HG03520 (cell line): ENCODE results near the gene MAEL.

ENCODE experiments used
- ATAC-seq: cut with Tn5 transposase; IDR thresholded peaks from one replicate; pipeline ENCODE4 v1.9.1; 2021; ENCODE audit warnings: mild to moderate bottlenecking, moderate library complexity; ENCODE audit not compliant: unreplicated experiment

The MAEL gene

DNA sequence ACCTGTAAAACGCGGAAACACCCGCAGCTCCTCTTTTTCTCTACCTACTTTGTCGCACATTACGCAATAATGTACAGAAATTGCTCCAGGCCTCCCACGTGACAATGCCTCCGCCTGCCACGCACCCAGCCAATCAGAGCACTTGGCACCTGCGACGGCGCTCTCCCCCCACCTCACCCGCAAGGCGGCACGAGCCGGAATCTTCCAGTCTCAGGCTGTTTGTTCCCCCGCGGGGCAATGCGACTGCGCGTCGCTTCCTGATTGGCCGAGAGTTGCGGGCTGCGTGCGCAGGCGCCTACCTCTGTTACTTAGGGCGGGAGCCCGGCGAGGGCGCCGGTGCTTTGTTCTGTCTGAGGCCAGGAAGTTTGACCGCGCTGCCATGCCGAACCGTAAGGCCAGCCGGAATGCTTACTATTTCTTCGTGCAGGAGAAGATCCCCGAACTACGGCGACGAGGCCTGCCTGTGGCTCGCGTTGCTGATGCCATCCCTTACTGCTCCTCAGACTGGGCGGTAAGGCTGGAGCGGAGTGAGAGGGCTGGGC, at the start of gene MAEL:
MAEL (plus strand) TSS at position 307 of the 542 bp plus-strand sequence; CDS start at position 380, 73 bp downstream.
- no peak for ATAC-seq

DNA sequence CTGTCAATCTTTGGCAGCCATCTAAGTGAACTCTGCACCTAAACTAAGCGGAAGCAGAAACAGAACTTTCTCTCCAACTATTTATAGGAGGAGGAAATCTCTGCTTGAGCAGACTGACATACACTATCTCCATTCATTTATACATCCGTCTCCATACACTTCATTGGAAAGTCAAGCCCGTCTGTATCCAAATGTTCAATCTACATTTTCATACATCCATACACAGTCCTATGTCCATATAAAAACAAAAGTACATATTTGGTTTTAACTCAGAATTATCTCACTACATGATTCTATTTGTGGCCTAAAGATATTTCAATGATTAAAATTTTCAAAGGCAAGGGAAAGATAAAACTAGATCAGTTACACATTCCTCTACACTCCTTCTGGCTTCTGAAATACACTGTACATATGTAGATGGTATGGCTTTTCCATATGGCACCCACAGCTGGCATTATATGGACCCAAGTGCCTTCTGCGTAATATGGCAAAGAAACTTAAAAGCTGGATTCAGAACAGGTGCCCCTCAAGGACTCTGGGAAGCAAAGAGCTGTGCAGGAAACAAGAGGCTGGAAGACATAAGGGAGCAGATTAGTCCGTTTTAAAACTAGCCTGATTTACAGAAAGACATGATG, 49.2 kb upstream of the MAEL start:
- no peak for ATAC-seq

DNA sequence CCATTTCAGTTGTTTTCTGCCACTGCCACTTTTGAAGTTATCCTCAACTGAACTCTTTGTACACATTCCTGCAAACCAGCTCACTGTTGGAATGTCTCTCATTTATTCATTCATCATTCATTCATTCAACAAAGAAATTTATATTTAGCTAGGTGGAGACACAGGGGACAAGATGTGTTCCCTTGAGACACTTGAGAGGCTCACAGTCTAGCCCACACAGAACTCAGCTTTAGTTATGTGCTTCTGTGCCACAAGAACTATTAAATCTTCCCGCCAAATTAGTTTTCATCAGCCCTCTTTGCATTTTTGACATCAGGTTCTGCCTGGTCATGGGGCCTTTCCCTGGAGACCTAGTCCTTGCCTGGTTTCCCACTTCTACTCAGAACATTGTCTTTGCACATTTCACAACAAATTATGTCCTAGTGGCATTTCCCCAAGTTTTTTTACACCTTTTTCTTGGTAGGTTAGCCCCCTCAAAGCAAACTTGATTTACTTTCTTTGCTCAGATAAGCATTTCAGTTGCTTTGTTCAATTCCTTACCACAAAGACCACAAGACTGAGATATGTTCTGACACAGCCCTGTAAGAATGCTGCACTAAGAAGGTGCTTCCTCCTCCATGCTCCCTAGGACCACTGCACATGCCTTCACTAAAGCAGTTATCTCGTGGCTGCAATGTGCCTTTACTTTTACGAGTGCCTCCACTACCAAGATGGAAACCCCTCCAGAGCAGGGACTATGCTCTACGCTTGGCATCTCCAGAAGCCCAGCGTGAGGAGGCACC, 44.7 kb upstream of the MAEL start:
- no peak for ATAC-seq

DNA sequence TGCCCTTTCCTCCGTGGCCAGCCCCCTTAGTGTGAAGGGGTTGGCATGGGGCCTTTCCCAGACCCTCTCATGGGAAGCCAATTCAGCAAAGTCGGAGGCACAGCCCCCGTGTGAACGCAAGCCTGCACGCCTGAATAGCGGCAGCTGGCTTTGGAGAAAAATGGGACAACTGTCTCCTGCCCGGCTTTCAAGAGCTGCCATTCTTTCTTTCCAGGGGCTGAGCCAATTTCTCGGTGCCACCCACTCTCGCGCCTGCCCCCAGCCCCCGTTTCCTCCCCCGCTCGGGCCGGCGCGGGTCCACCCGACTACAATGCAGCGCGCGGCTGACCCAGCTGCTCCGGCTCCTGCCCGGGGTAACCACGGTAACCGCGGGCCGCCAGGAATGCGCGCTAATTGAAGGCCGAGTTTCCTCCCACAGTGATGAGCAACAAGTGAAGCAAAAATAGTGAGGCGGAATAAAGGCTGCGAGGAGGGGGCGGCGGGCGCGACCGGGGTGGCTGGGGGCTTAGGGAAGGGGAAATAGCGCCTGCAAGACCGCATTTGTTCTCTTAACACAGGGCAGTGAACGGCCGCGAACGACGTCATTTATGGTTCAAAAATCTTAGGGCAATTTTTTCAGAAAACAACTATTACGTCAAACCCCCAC, 41.6 kb upstream of the MAEL start:
- ATAC-seq = no peak

DNA sequence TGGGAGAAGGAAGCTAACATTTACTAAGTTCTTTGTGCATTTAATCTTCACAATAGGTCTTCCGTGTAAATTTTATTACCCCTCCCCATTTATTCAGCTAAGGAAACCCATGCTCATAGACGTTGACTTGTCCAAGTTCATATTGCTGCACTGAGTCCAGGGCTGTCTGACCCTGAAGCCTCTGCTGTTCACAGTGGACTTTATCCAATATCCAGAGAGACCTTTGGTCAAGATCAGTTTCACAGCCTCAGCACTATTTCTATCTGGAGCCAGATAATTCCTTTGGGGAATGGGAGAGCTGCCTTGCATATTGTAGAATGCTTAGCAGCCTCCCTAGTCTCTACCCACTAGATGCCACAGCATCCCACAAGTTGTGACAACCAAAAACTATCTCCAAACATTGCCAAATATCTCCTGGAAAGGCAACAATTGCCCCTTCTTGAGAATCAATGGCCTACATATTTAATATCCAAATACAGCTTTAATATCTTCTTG, 40.2 kb upstream of the MAEL start:
- ATAC-seq = no peak

DNA sequence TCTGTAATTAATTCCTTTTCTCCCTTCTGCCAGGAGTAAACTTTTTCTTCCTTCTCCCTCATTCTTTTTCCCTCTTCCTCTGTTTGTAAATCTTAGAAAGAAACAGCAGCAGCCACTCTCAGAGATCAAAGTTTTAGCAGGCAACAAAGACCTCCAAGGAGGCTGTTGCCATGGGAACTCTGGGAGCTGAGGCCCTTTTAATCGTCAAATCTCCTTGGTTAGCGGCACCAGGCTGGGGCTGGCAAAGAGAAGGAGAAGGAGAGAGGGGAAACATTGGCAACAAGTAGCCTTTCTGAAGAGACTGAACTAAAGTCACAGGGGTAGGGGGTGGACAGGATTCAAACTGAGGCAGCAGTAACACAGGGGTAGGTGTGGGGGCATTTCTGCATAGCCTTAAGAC, 38.9 kb upstream of the MAEL start:
- ATAC-seq = no peak

DNA sequence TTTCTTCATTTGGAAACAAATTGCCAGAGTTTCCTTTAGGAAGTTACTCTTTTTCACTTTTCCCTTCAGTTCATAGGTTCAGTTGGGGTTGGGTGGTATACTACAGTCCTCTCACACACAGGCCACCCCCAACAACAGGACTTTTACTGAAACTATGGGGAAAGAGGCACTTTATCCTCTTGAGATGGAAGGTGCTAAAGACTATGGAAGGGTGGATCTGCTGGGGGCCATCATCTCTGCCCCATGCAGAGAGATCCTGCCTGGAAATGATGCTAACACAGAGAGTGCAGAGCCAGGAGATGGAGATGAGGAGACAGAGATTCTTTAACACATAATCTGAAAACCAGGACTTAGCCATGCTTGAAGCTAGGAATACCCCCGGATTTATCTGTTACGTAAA, 38.0 kb upstream of the MAEL start:
- ATAC-seq = no peak

DNA sequence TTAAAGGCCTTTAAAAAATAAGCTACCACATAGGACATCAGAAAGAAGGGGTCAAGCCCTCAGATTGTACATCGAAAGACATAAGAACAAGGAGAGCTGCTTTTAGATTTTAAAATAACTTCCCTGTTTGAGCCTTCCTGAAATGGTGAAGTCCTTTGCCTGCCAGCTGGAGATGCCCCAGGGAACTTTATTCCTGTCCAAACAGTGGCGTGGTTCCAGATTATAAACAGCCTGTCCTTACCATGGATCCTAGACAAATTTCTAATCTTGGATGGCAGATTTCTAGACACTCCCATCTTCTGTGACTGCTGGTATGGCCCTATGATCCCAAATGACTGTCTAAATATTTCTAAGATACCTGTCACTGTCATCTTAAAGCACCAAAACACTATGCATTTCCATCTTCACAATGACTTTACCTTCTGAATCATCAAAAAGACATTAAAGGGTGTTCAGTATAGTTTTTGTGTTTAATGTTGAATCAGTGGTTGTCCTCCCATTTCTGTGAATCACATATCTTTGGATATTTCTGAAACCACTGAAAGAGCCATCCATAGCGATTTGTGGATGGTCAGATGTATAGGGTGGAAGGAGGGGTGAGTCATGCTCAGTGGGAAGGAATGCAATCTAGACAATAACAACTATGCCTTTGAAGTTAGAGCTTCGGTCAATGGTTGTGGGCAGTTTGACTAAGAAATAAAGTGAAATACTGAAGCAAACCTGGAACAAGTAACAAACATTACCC, 36.9 kb upstream of the MAEL start:
- ATAC-seq = no peak

DNA sequence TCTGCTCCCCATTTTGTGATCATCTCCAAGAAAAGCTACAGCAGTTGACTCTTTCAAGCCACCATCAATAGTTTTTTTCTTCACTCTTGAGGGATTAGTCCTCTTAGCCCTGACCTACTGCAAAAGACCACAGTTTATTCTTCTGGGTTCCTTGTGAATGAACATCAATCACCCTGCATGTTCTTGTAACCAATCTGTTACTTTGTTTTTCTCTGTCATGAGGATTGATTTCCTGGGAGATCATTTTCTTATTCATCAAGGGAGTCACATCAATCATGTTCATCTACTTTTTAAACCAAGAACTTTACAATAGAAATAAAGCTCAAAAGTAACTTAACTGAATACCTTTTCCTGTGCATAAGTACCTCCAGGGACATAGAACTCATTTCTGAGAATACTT, 35.6 kb upstream of the MAEL start:
- ATAC-seq = no peak

DNA sequence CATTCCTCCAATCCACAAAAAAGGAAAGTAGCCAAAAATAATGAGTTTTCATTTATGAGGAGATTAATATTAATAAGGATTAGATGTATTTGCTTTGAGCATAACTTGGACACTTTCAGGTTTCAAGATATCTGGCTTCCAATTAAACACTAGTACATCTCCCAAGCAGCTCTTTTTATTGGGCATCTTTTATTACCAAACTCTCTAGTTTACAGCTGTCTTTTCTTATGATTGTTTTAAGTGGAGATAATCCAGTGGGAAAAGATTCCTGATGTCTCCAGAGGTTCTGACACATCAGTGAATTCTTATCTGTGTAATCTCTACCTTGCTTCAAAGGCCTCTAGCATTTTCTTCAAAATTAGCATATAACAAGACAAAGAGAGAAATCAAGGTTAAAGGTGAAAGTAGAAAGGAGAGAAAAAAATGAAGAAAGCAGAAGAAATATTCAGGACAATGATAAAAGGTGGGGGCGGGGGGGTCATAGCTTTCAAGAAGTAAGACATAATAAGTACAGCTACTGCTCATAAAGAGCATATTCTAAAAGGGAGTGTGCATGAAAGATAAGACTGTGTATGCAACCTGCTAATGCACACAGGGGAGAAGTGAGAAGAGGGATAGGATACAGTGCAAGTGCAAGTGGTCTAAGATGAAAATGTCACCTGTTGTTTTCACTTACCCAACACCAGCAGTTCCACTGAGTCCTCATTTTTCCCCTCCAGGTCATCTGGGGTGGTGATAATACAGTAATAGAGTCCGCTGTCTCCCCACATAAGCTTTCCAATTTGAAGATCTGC, 32.8 kb upstream of the MAEL start:
- no peak for ATAC-seq

DNA sequence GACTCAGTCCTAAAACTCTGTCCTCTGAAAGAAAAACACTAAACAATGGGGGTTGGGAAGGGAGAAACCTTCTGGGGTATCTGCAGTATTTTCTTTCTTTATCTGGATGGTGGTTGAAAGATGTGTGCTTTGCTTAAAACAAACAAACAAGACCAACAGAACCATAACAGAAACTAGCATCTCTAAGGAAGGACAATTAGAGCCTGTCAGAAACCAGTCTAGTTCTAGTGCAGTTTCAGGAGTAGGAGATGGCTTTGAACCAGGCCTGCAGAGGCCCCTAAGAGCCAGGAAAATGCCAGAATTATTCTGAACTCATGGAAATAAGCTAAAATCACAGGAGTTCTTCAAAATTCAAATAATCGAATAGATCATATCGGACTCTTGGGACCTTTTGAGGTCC, 32.2 kb upstream of the MAEL start:
- ATAC-seq = no peak

DNA sequence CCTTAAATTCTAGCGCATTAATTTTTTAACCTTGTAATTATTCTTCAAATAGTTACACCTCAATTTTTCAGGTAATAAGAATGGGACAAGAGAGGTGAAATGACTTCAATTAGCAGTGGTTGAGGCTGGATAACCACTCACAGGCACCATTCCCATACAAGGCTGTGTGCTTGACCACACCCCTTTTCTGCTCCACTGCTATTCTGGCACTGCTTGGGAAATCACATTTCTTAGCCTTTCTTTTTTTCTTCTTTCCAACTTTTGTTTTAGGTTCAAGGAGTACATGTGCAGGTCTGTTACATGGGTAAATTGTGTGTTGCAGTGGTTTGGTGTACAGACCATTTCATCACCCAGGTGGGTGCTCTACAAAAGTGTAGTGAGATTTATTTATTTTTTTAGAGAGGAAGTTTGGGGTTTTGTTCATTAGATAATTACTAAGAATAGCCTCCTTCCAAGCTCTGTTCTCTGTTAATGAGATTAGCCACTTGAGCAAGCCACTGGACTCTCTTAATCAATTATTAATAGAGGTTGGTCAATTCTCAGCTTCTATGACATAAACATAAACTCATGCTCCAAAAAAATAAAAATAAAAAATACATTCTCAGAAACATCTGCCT, 28.1 kb upstream of the MAEL start:
- no peak for ATAC-seq

DNA sequence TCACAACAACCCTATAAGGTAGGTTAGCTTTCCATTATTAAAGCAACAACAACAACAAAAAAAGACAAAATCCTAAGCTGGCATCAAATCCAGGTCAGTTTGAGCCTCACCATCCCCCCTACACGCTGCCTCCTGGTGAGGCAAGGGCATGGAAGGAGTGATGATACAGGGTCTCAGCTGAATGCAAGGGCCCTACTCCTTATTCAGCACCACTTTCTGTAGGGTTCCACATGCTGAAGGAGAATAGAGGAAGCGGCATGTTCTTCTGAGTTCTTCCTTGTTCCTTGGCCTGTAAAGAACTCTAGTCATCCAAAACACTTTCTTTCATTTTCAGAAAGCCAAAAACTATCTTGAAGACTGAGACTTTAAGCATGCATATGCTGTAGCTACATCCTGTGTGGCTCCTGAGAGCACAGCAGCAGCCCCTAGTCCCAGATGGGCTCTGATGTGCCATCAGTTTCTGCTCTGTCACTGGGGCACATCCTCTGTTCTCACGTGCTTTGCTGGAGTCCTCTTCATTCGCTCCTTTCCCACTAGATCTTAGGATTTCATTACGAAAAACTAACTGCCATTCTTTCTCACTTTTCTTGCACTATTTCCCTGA, 19.9 kb upstream of the MAEL start:
- peak; percentile 86 for ATAC-seq

DNA sequence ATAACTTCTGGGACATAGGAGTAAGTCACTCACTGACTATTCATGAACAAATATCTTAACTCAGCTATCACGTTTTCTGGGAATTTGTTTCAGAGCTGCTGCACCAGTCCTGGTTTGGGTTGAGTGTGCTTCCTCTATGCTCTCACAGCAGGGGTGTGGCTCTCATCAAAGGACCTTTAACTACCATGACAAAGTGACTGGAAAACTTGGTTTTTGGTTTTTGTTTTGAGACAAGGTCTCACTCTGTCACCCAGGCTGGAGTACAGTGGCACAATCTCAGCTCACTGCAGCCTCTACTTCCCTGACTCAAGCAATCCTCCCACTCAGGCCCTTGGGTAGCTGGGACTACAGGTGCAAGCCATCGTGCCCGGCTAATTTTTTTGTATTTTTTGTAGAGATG, 17.8 kb upstream of the MAEL start:
- no peak for ATAC-seq

DNA sequence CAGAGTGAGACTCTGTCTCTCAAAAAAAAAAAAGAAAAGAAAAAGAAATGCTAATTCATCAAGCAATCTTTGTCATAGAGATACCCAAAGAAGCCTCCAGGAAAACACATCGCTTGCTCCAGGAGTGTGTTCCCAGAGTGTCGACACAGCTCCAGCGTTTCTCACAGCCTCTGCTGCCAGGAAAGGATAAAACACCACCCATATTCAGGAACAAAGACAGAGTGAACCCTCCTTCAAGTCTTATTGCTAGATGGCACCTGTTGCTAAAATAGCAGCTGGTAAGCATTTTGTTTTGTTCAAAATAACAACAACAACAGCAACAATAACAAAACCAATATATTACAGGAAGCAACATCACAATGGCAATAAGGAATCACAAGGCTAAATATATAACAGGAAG, 16.9 kb upstream of the MAEL start:
- no peak for ATAC-seq

DNA sequence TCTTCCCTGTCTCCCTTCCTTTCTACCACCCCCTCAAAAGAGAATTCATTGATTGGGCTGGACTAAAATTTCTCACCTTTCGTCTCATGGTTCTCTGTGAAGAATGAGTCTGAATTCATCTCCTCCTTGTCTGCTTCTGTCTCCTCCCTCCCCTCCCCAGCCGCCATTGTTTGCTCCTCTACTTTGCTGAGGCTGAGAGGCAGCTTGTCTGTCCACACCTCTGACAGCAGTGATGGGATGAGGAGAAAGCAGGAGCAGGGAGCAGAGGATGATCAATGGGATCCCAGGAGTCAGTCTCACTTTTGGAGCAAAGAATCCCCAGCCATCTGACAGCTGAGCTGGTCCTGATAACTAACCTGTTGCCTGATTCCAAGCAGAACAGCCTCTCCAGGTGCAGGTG, 16.3 kb upstream of the MAEL start:
- ATAC-seq = no peak

DNA sequence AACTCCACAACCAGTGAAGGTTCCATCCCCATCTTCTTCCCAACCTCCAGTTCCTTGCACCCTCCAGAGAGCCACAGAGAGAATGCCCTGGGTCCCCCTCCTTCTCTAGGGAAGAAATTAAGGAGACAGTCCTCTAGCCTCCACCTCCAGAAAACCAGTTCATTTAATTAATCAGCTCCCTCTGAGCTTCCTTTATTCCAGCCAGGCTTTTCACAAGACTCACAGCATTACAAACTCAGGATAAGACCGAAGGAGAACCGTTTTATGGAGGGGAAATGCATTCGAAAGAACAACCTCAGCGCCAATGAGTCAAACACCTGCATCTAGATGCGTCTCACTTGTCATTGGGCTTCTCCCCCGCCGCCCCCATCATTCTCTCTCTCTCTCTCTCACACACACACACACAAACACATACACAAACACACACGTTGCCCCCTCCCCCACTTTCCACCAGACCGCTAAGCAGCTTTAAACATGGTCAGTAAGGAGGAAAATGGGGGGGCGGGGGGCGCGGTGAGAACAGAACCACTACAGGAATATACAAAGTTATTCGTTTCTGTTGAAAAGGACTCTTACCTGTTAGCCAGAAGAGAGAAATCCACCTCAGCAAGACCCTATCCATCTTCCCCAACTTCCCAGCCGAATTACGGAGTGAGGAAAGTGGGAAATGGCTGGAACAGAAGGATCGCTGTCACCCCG, 14.3 kb upstream of the MAEL start:
- no peak for ATAC-seq

DNA sequence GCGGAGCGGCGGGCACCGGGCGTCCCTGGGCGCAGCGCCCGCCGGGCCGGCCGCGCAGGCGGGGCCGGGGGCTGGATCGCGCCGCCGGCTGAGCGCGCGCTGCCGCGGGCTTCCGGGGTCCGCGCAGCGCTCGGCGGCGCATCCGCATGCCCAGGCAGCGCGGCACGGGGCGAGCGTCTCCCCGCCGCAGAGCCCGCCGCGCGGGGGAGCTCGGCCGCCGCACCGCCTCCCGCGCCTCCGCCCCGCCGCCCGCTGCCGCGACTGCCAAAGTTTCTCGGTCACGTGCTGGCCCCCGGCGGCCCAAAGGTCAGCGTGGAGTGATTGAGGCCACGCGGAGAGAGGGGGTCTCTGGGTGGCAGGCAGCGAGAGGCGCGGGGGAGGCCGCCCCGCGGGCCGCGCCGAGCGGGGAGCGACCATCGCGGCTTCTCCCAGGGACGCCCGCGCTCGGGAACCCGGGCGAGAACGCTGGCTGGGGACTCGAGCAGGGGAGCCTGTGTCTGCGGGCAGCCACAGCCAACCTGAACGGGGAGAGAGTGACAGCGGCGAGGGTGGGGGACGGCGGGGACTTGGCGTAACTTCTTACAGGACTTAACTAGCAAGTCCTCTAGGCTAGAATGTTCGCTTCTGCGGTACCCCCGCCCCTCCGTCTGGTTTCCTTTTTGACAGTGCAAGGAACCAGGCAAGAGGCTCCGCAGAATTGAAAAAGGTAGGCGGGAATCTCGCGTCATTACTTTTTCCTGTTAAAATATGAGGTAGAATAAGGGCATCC, 13.5 kb upstream of the MAEL start, which contains the start of gene ILDR2:
ILDR2 (minus strand) TSS at position 180 of the 769 bp plus-strand sequence. CDS start 272 bp downstream, outside the sequence.
- peak; percentile 47 for ATAC-seq
